Measurements from ENCODE around the gene EFHC2. TPM values are rescaled to one million over a fixed set of nuclear protein-coding genes. Genes with fewer than 3 reads are reported as not detected.

Gene EFHC2
- total RNA-seq, 1 experiment from 2014 or later = 0.28 TPM

DNA sequence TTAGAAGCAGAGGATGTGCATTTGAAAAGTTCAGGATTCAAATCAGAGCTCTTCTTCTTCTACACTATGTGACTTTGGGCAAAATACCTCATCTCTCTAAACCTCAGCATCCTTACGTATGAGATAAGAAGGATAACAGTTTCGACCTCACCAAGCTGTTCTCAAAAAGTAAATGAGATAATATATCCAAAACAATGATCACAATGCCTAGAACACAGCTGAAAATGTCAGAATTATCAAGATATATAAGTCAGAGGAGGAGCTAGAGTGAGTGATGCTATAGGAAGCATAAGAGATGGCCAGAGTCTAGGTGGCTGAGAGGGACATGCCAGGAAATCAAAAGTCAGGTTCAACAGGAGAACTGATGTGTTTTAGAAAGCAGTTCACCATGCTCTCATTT, 168.0 kb downstream of the EFHC2 start:
- ATAC-seq (no peak), DNase-seq (ENCODE audit: low read depth, low spot score) (no peak)
- no TSS peak for BruUV-seq (replicated peaks)
- no peaks in the 10 kb centered on the region for H3K9me3 ChIP-seq (ENCODE audit: control insufficient read depth, insufficient read depth, low read depth, low read length)
- H3K27me3 ChIP-seq (ENCODE audit: control insufficient read depth, insufficient read depth, low read length) = no peaks in the 10 kb centered on the region
- TF ChIP-seq SIN3A (IDR thresholded peaks at IDR 0.05; ENCODE audit: borderline replicate concordance, insufficient read depth, low read depth, low read length) = no peak
- TF ChIP-seq, protein P1, sequence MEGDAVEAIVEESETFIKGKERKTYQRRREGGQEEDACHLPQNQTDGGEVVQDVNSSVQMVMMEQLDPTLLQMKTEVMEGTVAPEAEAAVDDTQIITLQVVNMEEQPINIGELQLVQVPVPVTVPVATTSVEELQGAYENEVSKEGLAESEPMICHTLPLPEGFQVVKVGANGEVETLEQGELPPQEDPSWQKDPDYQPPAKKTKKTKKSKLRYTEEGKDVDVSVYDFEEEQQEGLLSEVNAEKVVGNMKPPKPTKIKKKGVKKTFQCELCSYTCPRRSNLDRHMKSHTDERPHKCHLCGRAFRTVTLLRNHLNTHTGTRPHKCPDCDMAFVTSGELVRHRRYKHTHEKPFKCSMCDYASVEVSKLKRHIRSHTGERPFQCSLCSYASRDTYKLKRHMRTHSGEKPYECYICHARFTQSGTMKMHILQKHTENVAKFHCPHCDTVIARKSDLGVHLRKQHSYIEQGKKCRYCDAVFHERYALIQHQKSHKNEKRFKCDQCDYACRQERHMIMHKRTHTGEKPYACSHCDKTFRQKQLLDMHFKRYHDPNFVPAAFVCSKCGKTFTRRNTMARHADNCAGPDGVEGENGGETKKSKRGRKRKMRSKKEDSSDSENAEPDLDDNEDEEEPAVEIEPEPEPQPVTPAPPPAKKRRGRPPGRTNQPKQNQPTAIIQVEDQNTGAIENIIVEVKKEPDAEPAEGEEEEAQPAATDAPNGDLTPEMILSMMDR (IDR thresholded peaks at IDR 0.05) = no peak
- no peak for TF ChIP-seq POLR2AphosphoS5 (IDR thresholded peaks at IDR 0.05; ENCODE audit: low read depth, low read length)
- TF ChIP-seq TCF7L2 (IDR thresholded peaks at IDR 0.05; ENCODE audit: low read depth, low read length) = no peak
- TF ChIP-seq, protein P2, sequence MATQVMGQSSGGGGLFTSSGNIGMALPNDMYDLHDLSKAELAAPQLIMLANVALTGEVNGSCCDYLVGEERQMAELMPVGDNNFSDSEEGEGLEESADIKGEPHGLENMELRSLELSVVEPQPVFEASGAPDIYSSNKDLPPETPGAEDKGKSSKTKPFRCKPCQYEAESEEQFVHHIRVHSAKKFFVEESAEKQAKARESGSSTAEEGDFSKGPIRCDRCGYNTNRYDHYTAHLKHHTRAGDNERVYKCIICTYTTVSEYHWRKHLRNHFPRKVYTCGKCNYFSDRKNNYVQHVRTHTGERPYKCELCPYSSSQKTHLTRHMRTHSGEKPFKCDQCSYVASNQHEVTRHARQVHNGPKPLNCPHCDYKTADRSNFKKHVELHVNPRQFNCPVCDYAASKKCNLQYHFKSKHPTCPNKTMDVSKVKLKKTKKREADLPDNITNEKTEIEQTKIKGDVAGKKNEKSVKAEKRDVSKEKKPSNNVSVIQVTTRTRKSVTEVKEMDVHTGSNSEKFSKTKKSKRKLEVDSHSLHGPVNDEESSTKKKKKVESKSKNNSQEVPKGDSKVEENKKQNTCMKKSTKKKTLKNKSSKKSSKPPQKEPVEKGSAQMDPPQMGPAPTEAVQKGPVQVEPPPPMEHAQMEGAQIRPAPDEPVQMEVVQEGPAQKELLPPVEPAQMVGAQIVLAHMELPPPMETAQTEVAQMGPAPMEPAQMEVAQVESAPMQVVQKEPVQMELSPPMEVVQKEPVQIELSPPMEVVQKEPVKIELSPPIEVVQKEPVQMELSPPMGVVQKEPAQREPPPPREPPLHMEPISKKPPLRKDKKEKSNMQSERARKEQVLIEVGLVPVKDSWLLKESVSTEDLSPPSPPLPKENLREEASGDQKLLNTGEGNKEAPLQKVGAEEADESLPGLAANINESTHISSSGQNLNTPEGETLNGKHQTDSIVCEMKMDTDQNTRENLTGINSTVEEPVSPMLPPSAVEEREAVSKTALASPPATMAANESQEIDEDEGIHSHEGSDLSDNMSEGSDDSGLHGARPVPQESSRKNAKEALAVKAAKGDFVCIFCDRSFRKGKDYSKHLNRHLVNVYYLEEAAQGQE (IDR thresholded peaks at IDR 0.05; ENCODE audit: insufficient read depth in 1 of 2, low read depth in 2 of 2, low read length in 1 of 2) = no peak
- ChIA-PET POLR2A (no interaction called here), CTCF (no interaction called here)
- no peaks in the 10 kb centered on the region for H3K4me1 ChIP-seq (ENCODE audit: control insufficient read depth, insufficient read depth, low read length)
- no peak overlapping the region for H3K4me3 ChIP-seq (ENCODE audit: low read depth in 2 of 2, low read length in 2 of 2)
- in situ Hi-C loops (cut with HindIII; ENCODE audit: low pct_unique_long_range_greater_than_20kb, low sequenced_read_pairs) (no loop called here), intact Hi-C loops (cut with micrococcal nuclease; ENCODE audit: unreplicated experiment) (no loop called here)
- no peak overlapping the region for H3K27ac ChIP-seq (ENCODE audit: low read length)
- no peaks in the 10 kb centered on the region for H3K36me3 ChIP-seq (ENCODE audit: control insufficient read depth, insufficient read depth, low read length)

DNA sequence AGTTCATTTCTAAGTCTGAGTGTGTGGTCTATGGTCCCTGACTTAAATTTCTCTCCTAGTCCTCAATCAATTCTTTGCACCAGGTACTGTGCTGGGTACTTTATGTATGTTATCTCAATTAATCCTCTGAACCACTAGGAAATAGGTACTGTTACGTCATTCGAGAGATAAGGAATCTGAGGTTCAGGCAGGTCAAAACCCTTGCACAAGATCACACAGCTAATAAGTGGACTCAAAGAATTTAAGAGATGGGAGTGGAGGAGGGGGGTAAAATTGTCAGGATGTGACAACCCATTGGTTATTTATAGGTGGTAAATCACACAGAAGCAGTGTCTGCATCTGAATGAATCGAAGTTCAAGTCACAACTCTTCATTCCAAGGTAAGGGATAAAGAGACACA, 169.4 kb downstream of the EFHC2 start:
- ATAC-seq (no peak), DNase-seq (ENCODE audit: low read depth, low spot score) (no peak)
- BruUV-seq (replicated peaks) = no TSS peak
- Histone ChIP-seq H3K4me1 (ENCODE audit: control insufficient read depth, insufficient read depth, low read length) (no peaks in the 10 kb centered on the region), H3K27ac (ENCODE audit: low read length) (no peak overlapping the region), H3K27me3 (ENCODE audit: control insufficient read depth, insufficient read depth, low read length) (no peaks in the 10 kb centered on the region), H3K9me3 (ENCODE audit: control insufficient read depth, insufficient read depth, low read depth, low read length) (no peaks in the 10 kb centered on the region), H3K4me3 (ENCODE audit: low read depth in 2 of 2, low read length in 2 of 2) (no peak overlapping the region), H3K36me3 (ENCODE audit: control insufficient read depth, insufficient read depth, low read length) (no peaks in the 10 kb centered on the region)
- TF ChIP-seq TCF7L2 (IDR thresholded peaks at IDR 0.05; ENCODE audit: low read depth, low read length) = no peak
- no peak for TF ChIP-seq POLR2AphosphoS5 (IDR thresholded peaks at IDR 0.05; ENCODE audit: low read depth, low read length)
- TF ChIP-seq, protein P2 (IDR thresholded peaks at IDR 0.05; ENCODE audit: insufficient read depth in 1 of 2, low read depth in 2 of 2, low read length in 1 of 2) = no peak
- TF ChIP-seq, protein P1 (IDR thresholded peaks at IDR 0.05) = no peak
- TF ChIP-seq SIN3A (IDR thresholded peaks at IDR 0.05; ENCODE audit: borderline replicate concordance, insufficient read depth, low read depth, low read length) = no peak
- ChIA-PET CTCF (no interaction called here), POLR2A (no interaction called here)
- in situ Hi-C loops (cut with HindIII; ENCODE audit: low pct_unique_long_range_greater_than_20kb, low sequenced_read_pairs) (no loop called here), intact Hi-C loops (cut with micrococcal nuclease; ENCODE audit: unreplicated experiment) (no loop called here)
